NB4 (cell line): ENCODE measurements around the gene PABPN1L.
A peak's percentile ranks its signal among the peaks of the same experiment; 100 is the strongest.

Experiments used
- DNase-seq: peaks from one replicate; pipeline ENCODE4 v3.0.0; 2010; ENCODE audit warnings: low read depth
- H3K4me3 ChIP-seq: one replicate; pipeline ENCODE4 v1.5.1; 2011; ENCODE audit warnings: mild to moderate bottlenecking, low read depth, low read length, moderate library complexity
- MYC ChIP-seq: IDR thresholded peaks from 2 replicates; pipeline ENCODE4 v1.6.1; 2011; ENCODE audit warnings: low read depth, low read length
- POLR2A ChIP-seq: IDR thresholded peaks from 2 replicates; pipeline ENCODE4 v1.6.1; 2011; ENCODE audit warnings: mild to moderate bottlenecking; ENCODE audit not compliant: insufficient read length; ENCODE audit errors: extremely low read depth
- TF ChIP-seq, protein P1 (sequence below): IDR thresholded peaks from one replicate; pipeline ENCODE4 v1.5.1; 2012; ENCODE audit warnings: low read depth, low read length
- TF ChIP-seq, protein P2 (sequence below): IDR thresholded peaks from 2 replicates; pipeline ENCODE4 v1.6.1; 2011; ENCODE audit warnings: low read depth, low read length

Gene PABPN1L

DNA sequence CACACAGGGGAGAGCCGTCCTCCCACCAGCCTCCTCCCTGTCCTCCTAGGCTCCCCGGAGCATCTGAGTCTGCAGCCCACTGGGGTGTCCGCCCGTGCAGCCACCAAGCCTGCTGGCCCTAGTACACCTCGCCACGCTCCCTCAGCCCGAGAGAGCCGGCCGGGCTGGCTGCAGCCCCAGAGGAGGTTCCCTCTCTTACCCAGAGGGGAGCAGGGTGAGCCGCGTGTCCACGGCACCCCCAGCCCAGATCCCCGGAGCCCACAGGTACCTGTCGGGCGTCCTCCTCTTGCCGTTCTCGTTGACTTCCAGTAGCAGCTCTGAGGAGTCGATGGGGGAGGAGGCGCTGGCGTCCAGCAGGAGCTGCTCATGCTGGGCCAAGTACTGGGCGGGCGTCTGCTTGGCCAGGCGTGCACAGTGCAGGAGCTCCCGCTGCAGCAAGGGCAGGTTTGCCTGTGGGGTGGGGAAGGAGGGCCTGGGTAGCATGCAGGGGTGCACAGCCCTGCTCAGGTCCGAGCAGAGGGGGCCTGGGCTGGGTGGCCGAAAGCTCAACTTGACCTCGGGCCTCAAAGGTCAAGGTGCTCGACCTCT is 19.3 kb upstream of the PABPN1L start:
- H3K4me3 ChIP-seq: no peak overlapping the region
- DNase-seq: no peak
- no peak for TF ChIP-seq MYC
- TF ChIP-seq, protein P1, sequence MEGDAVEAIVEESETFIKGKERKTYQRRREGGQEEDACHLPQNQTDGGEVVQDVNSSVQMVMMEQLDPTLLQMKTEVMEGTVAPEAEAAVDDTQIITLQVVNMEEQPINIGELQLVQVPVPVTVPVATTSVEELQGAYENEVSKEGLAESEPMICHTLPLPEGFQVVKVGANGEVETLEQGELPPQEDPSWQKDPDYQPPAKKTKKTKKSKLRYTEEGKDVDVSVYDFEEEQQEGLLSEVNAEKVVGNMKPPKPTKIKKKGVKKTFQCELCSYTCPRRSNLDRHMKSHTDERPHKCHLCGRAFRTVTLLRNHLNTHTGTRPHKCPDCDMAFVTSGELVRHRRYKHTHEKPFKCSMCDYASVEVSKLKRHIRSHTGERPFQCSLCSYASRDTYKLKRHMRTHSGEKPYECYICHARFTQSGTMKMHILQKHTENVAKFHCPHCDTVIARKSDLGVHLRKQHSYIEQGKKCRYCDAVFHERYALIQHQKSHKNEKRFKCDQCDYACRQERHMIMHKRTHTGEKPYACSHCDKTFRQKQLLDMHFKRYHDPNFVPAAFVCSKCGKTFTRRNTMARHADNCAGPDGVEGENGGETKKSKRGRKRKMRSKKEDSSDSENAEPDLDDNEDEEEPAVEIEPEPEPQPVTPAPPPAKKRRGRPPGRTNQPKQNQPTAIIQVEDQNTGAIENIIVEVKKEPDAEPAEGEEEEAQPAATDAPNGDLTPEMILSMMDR: no peak
- TF ChIP-seq, protein P2, sequence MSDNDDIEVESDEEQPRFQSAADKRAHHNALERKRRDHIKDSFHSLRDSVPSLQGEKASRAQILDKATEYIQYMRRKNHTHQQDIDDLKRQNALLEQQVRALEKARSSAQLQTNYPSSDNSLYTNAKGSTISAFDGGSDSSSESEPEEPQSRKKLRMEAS: no peak
- no peak for TF ChIP-seq POLR2A

DNA sequence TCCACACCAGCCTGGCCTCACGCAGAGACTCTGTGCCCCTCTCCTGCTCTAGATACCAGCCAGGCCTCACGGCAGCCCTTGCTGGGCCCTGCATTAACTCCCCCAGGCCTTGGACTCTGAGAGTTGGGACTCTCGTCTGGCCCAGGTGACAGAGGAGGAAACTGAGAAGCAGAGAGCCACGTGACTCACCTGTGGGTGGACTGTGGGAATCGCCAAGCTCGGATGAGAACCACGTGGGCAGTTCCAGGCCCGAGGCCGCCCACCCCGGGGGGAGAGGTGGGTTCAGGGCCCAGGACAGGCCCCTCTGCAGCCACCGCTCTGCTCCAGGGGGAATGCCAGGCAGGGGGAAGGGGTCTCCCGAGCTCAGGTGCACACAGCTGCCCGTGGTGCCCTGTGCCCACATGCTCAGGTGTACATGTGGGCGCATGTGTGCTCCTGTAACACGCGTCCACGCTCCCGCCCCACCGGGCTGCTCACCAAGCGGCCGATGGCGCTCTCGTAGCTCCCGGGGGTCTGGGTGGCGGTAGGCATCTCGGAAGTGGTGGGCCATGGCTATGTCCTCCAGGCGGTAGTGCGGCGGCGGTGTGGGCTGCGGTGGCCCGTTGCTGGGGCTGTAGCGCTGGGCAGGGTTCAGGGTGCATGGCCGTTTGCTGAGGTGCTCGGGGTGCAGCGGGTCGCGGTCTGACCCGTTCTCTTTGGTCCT is 18.3 kb upstream of the PABPN1L start:
- TF ChIP-seq, protein P1: no peak
- no peak for TF ChIP-seq MYC
- TF ChIP-seq, protein P2: no peak
- no peak for TF ChIP-seq POLR2A
- DNase-seq: no peak
- H3K4me3 ChIP-seq: no peak overlapping the region

DNA sequence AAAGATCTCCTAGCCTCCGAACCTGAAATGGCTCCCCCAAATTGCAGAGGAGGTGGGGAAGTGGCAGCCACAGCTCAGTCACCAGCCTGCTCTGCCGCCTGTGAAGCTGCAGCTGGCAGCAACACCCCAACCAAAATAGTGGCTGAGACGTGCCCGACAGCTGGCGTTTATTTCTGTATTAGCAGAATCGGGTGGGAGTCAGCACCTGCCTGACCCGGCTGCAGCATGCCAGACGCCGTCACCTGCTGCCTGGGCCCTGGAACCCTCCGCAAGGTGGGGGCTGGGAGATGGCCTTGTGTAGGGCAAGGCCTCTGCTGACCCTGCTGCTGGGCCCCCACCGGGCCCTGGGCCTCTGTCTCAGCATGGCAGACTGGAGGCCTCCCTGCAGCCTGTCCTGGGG is 17.5 kb upstream of the PABPN1L start:
- DNase-seq: no peak
- H3K4me3 ChIP-seq: no peak overlapping the region
- TF ChIP-seq, protein P2: no peak
- no peak for TF ChIP-seq POLR2A
- TF ChIP-seq, protein P1: no peak
- TF ChIP-seq MYC: no peak

DNA sequence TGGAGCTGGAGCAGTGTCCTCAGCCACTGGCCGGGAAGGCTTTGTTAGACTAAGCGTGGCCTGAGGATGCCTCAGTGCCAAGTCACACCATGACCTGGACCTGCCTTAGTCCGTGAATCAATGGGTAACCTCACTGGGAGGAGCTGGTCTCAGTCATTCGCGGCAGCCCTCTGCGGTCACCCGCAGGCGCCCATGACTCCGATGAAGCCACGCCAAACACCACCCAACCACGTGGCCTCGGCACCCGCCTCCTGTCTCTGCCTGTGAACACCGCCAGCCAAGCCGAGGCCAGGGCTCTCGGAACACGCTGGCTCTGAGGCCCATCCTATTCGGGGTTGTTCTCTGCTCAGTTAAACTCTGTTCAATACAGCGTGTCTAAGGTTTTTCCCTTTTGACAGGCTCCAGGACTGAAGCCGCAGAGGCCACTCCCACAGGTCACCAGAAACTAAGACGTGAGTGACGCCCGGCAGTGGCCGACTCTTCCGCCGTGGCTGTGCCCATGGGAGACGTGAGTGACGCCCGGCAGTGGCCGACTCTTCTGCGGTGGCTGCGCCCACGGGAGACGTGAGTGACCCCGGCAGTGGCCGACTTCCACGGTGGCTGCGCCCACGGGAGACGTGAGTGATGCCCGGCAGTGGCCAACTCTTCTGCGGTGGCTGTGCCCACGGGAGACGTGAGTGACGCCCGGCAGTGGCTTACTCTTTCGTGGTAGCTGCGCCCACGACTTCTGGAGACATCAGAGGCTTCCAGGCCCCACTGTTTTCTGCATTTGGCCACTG is 16.8 kb upstream of the PABPN1L start:
- no peak overlapping the region for H3K4me3 ChIP-seq
- DNase-seq: no peak
- TF ChIP-seq, protein P2: no peak
- no peak for TF ChIP-seq MYC
- TF ChIP-seq POLR2A: no peak
- TF ChIP-seq, protein P1: no peak

DNA sequence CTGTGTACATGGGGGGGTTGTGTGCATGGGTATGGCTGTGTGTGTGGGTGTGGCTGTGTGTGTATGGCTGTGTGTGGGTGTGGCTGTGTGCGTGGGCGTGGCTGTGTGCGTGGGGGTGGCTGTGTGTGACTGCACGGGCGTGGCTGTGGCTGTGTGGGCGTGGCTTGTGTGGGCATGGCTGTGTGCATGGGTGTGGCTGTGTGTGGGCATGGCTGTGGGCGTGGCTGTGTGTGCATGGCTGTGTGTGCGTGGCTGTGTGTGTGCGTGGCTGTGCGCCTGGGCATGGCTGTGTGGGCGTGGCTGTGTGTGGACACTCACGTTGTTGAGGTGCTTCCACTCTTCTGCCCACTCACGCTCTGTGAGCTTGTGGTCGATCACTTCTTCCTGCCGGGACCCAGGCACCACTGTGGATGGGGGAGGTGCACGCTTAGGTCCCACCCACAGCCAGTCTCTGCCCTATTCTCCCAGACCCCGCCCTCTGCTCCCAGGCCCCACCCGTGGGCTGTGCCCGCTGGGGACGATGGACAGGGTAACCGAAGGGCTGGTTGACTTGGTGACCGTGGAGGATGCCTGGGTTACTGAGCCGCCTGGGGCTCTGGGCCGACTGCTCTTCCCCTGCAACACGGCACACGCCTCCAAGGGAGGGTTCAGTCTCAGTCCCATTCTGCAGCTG is 16.0 kb upstream of the PABPN1L start:
- TF ChIP-seq MYC (no peak), POLR2A (no peak)
- TF ChIP-seq, protein P1: no peak
- TF ChIP-seq, protein P2: no peak
- no peak overlapping the region for H3K4me3 ChIP-seq
- DNase-seq: peak; percentile 52
